Activated CD4-positive, alpha-beta T cell treated with anti-CD3 and anti-CD28 coated beads for 48 hours (primary cell): ENCODE data around the gene TRIOBP.

Experiments used
- DNase-seq: peaks from one replicate; pipeline ENCODE4 v3.0.0-alpha.2; 2020

TRIOBP gene

DNA sequence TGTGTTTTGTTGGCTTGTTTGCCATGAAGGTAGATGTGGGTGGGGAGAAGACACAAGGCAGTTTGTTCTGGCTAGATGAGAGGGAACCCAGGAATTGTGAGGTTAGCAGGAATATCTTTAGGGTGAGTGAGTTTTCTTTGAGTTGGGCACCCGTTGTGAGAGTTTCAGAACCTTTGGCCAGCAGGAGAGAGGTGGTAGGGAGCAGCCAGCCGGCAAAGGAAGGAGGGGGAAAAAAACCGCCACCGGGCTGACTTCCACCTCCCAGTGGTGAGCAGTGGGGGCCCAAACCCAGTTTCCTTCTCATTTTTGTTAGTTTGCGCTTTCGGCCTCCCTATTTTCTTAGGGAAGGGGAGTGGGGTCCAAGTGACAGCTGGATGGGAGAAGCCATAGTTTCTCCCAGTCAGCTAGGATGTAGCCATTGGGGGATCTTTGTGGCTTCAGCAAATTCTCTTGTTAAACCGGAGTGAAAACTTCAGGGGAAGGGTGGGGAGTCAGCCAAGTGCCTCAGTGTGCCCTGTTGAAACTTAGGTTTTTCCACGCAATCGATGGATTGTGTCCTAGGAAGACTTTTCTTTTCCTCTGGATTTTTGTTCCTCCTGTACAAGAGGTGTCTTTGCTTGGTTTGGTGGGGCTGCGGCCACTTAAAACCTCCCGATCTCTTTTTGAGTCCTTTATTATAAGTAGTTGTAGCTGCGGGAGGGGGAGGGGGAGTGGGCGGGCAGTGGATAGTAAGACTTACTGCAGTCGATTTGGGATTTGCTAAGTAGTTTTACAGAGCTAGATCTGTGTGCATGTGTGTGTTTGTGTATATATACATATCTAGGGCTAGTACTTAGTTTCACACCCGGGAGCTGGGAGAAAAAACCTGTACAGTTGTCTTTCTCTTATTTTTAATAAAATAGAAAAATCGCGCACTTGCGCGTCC lies 109.8 kb downstream of the TRIOBP start:
- DNase-seq = peak; percentile 35

DNA sequence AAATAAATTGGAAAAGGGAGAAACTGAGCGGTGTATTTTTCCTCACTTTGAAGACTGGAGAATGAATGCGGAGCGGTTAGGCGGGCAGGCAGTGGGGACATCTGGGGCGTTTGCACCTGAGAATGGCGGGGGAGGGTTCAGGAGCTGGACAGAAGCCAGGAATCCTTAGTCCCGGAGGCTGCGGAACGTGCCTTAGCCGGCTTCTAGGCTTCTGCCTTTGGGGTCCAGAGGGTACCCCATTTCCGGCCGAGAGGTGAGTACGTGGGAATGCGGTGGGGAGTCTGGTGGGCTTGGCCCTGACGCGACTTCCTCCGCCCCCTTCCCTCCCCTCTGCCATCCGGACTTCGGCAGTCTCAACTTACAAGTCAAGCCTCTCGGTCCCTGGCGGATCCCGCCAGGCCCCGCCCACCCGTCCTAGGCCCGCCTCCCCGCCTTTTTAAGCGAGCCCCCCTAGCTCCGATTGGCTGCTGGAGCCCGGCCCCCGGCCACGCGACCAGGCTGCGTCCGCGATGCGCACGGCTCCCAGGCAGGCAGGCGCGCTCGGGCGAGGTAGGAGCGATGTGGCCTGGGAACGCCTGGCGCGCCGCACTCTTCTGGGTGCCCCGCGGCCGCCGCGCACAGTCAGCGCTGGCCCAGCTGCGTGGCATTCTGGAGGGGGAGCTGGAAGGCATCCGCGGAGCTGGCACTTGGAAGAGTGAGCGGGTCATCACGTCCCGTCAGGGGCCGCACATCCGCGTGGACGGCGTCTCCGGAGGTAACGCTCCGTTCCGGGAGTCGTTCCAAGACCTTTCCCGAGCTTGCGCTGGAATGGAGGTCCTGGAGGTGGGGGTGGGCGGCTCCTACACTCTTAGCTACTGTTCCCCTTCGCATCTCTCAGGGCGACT lies 110.8 kb downstream of the TRIOBP start, which contains the start of gene GCAT:
GCAT (plus strand) TSS at position 525 of the 884 bp plus-strand sequence; CDS start at position 559, 34 bp downstream.
- DNase-seq = peak; percentile 95

DNA sequence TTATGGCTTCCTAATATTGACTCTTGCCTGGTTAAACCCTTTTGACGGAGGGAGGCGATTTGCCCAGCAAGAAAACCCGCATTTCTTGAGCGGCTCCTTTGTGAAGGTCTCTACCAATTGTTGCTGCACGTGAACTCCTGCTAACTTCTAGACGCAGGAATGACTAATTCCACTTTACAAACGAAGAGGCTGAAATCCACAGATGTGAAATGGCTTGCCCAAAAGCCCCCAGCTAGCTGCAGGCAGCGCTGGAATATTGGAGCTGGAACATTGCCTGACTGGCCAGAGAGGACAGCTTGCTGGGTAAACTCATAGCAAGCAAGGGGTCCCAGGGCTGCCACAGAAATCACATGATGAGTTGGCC lies 111.4 kb downstream of the TRIOBP start:
- DNase-seq = no peak

DNA sequence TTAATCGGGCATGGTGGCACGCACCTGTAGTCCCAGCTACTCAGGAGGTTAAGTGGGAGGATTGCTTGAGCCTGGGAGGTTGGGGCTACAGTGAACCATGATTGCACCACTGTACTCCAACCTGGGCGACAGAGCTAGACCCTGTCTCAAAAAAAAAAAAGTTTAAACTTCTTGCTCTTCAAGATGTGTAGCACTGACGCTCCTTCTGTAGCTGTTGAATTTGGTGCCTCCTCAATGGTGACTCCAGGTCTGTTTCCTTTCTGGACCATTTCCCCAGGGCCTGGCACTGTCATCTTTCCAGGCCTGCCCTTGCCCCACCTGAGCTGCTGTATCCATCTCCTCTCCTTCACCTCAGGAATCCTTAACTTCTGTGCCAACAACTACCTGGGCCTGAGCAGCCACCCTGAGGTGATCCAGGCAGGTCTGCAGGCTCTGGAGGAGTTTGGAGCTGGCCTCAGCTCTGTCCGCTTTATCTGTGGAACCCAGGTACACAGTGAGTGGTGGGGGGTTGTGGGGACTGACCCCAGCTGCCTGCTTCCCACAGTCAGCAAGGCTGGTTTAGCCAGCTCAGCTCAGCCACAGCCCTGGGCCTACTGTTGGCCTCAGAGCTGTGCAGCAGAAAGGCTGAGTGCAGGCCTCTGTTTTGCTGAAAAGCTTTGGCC lies 113.0 kb downstream of the TRIOBP start:
- no peak for DNase-seq

DNA sequence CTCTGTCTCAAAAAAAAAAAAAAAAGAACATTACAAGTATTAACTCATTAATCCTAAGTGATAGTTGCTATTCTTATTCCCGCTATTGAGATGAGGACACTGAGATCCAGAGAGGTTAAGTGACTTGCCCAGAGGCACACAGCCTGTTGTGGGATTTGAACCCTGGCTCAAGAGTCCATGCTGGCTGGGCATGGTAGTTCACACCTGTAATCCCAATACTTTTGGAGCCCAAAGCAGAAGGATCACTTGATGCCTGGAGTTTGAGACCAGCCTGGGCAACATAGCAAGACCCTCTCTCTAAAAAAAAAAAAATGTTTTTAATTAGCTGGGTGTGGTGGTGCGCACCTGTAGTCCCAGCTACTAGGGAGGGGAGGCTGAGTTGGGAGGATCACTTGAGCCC lies 115.0 kb downstream of the TRIOBP start:
- no peak for DNase-seq

DNA sequence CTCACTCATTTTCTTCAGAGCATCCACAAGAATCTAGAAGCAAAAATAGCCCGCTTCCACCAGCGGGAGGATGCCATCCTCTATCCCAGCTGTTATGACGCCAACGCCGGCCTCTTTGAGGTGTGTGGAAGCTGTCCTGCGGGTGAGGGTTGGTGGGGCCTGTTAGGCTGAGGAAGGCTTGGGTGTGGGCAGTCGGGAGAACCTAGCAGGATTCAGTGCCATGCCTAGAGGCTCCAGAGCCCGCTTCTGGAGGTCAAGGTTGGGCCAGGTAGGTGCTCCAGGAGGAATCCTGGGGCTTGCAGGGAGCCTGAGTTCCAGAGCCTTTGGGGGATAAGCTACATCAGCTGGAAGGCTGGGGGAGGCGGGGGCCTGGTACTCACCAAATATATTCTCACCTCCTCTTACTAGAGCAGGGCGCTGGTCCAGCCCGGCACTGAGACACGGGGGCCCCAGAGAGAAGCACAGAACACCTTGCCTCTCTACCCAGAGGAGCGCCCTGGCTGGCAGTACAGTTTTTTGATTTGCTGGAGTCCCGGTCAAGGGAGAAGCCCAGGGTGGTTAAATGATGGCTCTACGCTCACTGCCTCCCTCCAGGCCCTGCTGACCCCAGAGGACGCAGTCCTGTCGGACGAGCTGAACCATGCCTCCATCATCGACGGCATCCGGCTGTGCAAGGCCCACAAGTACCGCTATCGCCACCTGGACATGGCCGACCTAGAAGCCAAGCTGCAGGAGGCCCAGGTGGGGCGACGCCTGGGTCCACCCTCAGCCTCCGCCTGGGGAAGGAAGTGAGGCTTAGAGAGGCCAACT lies 116.2 kb downstream of the TRIOBP start:
- no peak for DNase-seq

DNA sequence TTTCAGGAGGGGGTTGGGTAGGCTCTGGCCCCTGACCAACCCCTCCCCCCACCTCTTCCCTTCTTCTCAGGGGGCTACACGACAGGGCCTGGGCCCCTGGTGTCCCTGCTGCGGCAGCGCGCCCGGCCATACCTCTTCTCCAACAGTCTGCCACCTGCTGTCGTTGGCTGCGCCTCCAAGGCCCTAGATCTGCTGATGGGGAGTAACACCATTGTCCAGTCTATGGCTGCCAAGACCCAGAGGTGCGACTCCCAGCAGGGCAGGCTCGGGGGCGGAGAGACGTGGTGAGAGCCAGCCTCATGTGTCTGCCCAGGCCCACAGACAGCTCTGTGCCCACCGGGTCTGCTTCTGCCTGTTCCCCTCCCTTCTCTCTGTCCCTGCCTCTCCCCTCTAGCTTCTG lies 118.7 kb downstream of the TRIOBP start:
- DNase-seq = no peak

DNA sequence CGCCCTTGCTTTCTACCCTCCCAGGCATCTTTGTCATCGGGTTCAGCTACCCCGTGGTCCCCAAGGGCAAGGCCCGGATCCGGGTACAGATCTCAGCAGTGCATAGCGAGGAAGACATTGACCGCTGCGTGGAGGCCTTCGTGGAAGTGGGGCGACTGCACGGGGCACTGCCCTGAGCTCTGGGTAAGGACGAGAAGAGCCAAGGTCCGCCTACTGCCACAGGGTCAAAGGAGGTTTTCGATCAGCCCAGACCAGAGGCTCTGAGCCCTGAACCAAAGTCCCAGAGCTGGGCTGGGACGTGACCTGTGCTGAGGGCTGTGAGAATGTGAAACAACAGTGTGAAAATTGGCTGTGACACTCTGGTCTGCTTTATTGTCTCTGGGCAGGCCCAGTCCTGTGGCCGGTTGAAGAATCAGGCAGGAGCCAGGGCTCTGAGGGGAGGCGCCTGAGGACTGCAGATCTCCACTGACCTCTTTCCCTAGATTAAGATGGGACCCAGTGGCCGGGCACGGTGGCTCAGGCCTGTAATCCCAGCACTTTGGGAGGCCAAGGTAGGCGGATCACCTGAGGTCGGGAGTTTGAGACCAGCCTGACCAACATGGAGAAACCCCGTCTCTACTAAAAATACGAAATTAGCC lies 119.8 kb downstream of the TRIOBP start:
- no peak for DNase-seq

DNA sequence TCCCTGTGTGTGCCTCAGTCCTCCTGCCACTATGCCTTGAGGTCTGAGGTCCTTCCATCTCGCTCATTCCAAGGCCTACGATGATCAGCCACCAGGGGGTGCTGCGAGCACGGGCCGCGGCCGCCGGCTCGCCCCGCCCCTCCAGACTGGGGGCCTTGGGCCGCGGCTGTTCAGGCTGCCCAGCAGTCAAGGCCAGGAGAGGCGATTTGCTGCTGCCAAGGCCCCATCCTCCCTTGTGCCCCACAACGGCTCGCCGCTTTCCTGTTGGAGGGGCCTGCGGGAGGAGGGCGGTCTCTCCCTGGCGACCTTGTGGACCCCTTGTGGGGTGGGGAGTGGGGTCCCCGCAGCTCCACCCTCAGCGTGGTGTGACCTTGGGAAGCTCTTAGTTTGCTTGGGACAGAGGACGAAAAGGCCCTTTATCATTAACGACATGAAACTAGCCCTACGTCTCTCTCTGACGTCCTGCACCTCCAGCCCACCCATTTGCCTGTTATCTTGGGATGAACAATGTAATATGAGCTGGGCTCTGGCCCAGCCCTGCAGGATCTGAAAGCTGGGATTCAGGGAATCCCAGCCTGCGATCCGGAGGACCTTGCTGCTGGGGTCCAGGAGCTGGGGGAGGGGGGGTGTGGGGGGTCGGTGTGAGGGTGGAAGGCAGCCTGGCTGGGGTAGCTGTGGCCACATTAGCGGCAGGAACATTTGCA lies 121.0 kb downstream of the TRIOBP start:
- peak; percentile 89 for DNase-seq

DNA sequence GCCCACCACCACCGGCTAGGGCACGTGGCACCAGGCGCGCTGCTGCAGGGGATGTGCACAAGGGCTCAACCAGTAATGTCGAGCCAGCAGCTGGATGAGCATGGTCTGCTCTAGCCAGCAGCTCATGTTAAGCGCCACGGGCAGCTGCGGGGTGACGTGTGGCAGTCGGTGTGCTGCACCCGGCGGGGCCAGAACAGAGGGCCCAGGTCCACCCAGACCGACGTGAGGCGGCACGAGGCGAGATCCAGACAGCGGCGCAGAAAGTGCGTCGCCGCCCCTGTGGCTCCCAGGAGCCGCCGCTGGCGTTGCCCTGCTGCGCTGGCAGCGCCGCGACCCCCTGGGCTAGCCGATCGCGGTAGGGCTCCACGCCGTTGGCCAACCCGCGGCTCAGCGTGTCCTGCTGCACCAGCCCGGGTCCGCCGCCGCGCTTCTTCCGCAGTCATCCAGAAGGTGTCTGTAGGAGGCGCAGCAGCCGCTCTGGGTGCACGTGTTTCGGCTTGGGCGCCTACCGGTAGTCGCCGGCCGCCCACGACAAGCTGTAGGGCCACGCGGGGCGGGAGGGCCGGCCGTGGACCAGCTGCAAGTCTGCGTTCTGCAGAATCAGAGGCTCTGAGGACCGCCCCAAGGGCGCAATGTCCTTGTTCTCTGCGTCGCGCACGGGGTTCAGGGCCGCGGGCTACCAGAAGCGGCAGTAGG lies 121.7 kb downstream of the TRIOBP start:
- DNase-seq = peak; percentile 78

DNA sequence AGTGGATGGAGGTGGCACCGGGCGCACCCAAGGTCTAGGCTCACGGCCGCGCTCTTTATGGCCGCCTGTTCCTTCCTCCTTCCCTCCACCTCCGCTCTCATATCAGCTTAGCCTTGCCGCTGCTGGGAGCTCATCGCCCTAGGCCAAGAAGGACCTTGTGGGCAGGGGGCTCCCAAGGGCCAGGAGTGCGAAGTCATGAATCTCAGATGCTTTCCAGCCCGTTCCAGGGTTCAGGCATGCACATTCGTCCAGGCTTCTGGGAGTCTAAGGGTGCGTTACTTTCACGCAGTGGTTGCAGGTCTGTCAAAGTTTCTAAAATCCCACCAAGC lies 122.2 kb downstream of the TRIOBP start:
- DNase-seq = no peak

DNA sequence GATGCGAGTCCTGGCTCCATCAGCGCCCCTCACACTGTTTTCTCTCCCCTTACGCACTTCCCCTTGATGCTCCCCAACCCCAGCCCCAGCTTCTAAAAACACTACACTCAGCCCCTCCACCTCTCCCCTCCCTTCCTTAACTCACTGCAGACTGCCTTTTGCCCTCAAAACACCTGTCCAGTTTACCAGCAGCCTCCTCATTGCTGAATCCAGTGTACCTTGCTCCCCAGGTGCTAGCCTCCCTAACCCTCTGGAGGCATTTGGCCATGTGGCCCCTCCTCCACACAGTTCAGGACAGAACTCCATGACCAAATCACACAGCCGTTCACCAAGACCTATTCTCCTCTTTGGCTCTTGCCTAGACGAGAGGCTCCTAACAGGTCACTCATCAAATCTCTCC lies 123.5 kb downstream of the TRIOBP start:
- DNase-seq = no peak

DNA sequence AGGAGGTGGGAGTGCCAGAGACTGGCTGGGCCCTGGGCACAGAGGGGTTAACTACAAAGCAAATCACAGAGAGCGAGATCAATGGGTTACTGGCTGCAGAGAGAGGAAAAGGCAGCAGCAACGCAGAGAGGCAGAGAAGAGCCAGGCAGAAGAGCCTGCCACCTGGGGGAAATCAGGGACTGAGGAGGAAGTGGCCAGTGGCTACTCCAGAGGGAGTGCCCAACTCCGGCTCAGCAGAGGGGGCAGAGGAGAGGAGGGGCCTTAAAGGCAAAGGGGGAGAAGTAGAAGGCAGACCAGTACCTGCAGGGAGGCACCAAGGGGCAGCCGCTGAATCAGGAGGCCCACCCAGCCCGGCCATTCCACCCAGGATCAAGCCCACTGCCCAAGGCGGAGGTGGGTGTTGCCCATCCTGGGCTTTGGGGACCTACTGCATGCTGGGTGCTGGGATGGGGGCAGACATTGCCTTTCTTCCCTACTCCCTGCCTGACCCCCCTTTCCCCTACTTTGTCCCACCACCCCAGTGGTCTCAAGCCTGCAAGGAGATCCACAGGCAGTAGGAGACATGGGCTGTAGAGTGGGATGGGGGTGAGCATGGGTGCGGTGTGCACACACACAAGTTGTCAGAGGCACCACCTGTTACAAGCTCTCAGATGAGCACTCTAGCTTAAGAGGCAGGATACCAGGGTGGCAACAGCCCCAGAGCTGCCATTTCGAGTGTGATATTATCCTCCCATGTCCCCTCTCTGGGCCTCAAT lies 125.4 kb downstream of the TRIOBP start:
- no peak for DNase-seq

DNA sequence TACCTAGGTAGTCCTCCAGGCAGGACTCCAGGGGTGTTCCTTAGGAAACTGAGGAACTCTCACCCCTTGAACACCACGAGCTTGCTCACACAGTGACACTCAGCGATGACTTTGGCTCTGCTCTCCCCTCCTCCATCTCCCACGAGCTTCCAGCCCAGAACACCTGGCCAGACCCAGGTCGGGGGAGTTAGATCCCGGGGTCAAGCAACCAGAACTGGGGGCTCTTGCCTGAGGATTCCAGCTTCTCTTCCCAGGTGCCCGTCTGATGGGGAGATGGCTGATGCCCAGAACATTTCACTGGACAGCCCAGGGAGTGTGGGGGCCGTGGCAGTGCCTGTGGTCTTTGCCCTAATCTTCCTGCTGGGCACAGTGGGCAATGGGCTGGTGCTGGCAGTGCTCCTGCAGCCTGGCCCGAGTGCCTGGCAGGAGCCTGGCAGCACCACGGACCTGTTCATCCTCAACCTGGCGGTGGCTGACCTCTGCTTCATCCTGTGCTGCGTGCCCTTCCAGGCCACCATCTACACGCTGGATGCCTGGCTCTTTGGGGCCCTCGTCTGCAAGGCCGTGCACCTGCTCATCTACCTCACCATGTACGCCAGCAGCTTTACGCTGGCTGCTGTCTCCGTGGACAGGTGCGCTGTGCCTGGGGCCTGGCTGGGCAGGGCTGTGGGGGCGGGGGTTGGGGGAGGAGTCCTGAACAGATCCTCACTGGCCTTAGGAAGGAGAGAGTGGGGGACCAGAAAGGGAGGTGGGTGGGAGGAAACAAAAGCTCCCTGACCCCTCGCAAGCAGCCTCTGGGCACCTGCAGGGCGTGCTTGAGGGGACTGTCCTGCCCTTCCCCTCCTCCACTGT lies 126.5 kb downstream of the TRIOBP start, which contains the start of gene GALR3:
GALR3 (plus strand) TSS at position 249 of the 852 bp plus-strand sequence; CDS start at position 274, 25 bp downstream.
- DNase-seq = no peak

DNA sequence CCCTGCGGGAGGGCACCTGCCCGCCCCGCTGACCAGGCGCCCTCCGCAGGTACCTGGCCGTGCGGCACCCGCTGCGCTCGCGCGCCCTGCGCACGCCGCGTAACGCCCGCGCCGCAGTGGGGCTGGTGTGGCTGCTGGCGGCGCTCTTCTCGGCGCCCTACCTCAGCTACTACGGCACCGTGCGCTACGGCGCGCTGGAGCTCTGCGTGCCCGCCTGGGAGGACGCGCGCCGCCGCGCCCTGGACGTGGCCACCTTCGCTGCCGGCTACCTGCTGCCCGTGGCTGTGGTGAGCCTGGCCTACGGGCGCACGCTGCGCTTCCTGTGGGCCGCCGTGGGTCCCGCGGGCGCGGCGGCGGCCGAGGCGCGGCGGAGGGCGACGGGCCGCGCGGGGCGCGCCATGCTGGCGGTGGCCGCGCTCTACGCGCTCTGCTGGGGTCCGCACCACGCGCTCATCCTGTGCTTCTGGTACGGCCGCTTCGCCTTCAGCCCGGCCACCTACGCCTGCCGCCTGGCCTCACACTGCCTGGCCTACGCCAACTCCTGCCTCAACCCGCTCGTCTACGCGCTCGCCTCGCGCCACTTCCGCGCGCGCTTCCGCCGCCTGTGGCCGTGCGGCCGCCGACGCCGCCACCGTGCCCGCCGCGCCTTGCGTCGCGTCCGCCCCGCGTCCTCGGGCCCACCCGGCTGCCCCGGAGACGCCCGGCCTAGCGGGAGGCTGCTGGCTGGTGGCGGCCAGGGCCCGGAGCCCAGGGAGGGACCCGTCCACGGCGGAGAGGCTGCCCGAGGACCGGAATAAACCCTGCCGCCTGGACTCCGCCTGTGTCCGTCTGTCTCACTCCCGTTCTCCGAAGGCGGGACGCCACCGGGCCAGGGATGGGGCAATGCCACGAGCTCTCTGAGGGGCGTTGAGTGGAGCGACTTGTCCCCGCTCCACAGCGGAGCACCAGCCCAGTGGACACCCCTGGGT lies 128.1 kb downstream of the TRIOBP start:
- peak; percentile 50 for DNase-seq
